ENCODE measurements around the gene COPZ2. TPM values are rescaled to one million over a fixed set of nuclear protein-coding genes. Genes with fewer than 3 reads are reported as not detected.

Gene COPZ2
- total RNA-seq, 1 experiment from 2014 or later = 4.2 TPM

DNA sequence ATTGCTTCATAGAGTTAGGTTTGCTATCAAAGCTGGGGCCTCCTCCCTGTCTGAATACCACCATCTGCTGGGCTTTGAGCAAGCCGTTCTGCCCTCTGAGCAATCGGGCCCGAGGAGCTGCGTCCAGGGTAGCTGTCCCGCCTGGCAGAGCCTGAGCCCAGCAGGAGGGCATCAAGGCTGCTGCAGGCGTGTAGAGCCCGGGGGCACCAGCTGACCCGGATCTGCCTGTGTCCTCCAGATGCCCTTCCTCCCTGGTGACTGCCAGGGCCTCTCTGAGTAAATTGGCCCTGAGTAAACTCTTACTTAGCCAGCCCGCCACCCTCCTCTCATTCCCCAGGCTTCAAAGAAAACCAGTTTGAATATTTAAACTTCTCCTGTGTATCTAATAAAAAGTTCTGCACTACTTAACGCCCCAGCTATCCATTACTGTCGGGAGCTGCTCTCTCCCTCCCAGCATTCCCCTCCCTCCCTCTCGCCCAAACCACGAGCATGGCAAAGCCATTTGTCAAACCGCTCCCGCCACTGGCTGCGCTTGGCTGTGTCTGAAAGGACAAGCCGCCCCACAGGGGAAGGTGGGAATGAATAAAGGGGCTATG is 50.3 kb downstream of the COPZ2 start:
- DNase-seq (ENCODE audit: low spot score) = no peak

DNA sequence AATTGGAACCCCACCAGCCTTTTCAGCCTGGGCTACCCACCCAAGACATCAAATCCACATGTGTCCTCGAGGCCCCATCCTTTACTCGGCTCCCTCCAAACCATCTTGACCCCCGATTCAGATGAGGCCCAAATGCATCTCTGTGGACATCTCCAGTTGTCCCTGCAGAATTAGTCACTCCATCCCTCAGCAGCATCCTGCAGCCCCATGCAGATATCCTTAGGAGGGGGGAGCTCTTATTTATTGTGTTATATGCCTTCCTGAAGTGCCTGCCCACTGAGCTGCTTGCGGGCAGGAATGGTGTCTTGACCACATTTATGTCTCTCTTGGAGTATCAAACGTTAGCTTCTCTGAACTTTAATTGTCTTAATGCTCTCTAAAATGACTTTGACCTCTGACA is 51.1 kb downstream of the COPZ2 start:
- no peak for DNase-seq (ENCODE audit: low spot score)

DNA sequence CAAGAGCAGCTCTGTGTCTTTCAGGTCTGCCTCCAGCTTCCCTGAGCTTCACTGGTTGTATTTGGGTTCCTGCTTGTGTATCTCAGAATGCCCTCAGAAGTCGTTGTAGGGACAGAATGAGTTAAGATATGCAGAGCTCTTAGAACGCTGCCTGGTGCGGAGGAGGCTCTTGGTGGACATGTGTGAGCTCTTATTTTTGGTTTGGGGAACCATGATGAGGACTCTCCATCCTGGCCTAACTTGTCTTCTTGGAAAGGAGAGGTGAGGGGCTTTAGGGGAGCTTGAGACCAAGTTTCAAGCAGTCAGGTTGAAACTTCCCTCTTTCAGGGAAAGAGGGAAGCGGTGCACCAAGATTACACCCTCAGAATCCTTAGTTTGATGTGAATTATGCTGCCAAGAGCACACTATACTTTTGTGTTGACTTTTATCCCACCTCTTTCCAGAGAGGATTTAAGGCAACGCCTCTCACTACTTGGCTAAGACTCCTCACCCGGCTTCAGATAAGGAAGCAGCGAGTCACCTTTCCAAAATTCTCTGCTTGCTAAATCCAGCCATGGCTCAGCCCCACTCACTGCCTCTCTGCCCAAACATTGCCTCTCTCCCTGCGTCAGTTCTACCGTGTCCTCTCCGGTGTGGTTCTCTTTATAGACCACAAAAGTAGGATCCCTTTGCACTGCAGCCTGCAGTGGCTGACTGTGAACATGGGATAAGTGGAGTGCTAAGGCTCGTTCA is 53.9 kb downstream of the COPZ2 start:
- DNase-seq (ENCODE audit: low spot score) = no peak

DNA sequence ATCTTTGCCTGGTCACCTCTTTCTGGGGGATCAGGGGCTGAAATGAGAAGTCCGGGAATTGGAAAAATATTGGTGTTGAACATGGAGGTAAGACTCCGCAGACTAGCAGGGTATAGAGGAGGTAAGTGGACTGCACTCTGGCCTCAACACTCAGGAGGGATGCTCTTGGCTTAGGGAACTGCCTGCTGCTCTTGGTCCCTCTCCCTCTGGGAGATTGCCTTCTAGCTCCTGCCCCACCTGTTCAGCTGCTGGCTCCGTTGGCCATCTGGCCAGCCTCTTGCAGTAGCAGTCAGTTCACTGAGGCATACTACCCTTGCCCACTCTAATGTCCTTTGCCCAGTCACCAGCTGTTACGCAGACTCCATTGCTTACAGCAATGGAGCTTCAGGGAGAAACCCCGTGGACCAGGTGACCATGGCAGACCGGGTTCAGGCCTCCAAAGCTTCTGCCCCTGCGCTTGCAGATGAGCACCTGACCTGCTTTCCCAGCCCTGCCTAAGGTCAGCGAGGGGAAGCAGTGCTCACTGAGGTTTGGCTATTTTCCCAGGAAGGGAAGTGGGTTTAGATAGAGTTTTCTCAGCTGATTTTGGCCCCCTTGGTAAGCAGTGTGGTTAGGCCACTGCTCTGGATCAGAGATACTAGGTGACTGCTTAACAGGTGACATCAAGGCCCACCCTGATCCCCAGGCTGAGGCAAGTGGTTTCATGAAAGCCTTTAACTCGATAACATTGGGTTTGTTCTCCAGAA is 54.8 kb downstream of the COPZ2 start:
- DNase-seq (ENCODE audit: low spot score) = no peak

DNA sequence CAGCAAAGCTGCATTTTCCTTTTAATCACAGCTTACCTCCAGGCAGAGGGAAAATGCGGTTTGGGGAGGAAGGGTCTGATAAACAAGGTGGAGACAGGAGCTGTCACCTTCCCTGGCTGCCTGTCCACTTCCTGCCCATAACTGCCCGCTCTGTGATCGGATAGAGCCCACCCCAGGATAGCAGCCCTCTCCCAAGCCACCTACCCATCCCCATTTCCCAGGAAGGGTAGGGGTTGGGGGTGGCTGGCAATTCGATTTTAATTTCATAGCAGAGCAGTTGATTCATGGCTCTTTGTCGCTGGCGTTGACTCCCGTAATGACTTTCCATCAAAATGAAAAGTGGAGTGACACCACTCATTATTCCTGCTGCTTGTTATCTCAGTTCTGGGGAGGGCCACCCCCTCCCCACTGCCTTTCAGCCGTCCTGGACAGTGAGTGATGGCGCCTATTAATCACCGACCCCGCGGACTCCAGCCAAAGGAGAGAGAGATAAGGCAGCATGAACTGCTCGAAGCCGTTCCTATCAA is 55.4 kb downstream of the COPZ2 start:
- no peak for DNase-seq (ENCODE audit: low spot score)

DNA sequence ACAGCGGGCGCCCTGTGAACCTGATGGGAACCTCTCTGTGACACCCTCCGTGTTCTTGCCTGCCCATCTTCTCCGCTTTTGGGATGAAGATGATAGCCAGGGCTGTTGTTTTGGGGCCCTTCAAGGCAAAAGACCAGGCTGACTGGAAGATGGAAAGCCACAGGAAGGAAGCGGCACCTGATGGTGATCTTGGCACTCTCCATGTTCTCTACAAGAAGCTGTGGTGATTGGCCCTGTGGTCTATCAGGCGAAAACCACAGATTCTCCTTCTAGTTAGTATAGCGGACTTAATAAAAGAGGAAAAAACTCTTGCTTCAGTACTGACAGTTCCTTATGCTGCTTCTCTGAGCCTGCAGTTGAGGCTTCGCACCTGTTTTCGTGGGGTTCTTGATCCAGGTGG is 56.1 kb downstream of the COPZ2 start:
- no peak for DNase-seq (ENCODE audit: low spot score)

DNA sequence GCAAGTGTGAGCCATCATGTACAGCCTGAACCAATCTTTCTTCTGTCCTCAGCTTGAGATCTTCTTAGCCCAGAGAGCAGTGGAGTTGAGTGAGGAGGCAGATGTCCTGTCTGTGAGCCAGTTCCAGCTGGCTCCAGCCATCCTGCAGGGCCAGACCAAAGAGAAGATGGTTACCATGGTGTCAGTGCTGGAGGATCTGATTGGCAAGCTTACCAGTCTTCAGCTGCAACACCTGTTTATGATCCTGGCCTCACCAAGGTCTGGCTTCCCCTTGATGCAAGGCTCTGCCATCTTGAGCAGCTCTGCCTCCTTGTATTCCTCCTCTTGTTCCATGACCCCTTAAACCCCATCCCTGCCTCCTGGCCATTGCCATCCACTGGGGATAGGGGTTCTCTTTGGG is 57.1 kb downstream of the COPZ2 start:
- no peak for DNase-seq (ENCODE audit: low spot score)

DNA sequence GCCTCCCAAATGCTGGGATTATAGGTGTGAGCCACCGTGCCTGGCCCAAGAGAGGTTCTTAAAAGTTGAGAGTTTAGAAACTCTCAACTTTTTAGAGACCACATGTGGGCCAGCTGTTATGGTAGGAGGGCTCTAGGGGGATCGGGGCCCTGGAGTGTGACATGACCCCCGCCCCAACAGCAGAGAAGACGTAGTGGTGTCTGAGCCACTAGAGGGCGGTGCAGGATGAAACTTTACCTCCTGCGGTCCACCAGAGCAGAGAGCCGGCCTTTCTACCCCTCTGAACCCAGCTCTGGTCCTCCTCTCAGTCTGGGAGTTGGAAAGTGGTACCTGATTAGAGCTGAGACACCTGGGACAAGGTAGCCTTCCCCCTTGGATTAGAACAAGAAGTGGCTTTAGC is 59.3 kb downstream of the COPZ2 start:
- DNase-seq (ENCODE audit: low spot score) = peak; percentile 64

Small RNA genes within 50 kb of the gene (small RNA-seq; reads per million reads assigned to genes)
- gene AC004477.2 (not detected), gene MIR152 (not detected)

Other genes with a start within 250 kb of the COPZ2 start
- 18.7 and 21.6 TPM in 2 replicates for gene OSBPL7, start 216.0 kb downstream of the COPZ2 start, total RNA-seq (2014; rRNA removed; shearing (Covaris generic))
- gene MRPL10, start 206.3 kb downstream of the COPZ2 start, total RNA-seq (2014; rRNA removed; shearing (Covaris generic)) = 47.6 and 52.9 TPM in 2 replicates
- gene LRRC46, start 206.1 kb downstream of the COPZ2 start, total RNA-seq (2014; rRNA removed; shearing (Covaris generic)) = 0.10 TPM in 1 of 2 replicates, not detected in the other
- 27.3 and 29.2 TPM in 2 replicates for gene SCRN2, start 196.5 kb downstream of the COPZ2 start, total RNA-seq (2014; rRNA removed; shearing (Covaris generic))
- gene SP6, start 186.6 kb downstream of the COPZ2 start, total RNA-seq (2014; rRNA removed; shearing (Covaris generic)) = 11.2 and 12.5 TPM in 2 replicates
- gene SP2, start 141.6 kb downstream of the COPZ2 start, total RNA-seq (2014; rRNA removed; shearing (Covaris generic)) = 6.5 and 7.9 TPM in 2 replicates
- 26.4 and 28.4 TPM in 2 replicates for gene PNPO, start 96.2 kb downstream of the COPZ2 start, total RNA-seq (2014; rRNA removed; shearing (Covaris generic))
- gene PRR15L, start 79.9 kb downstream of the COPZ2 start, total RNA-seq (2014; rRNA removed; shearing (Covaris generic)) = 54.3 and 59.6 TPM in 2 replicates
- 132 and 142 TPM in 2 replicates for gene CDK5RAP3, start 66.7 kb downstream of the COPZ2 start, total RNA-seq (2014; rRNA removed; shearing (Covaris generic))
- 38.1 and 39.5 TPM in 2 replicates for gene NFE2L1, start 10.6 kb upstream of the COPZ2 start, total RNA-seq (2014; rRNA removed; shearing (Covaris generic))
- 33.8 and 39.5 TPM in 2 replicates for gene CBX1, start 63.7 kb upstream of the COPZ2 start, total RNA-seq (2014; rRNA removed; shearing (Covaris generic))
- 15.7 and 16.4 TPM in 2 replicates for gene SNX11, start 70.0 kb upstream of the COPZ2 start, total RNA-seq (2014; rRNA removed; shearing (Covaris generic))